GM13976 (cell line): ENCODE measurements around the gene JAKMIP2.

ENCODE experiments used
- DNase-seq: peaks from one replicate; pipeline ENCODE4 v3.0.0; 2012; ENCODE audit warnings: low spot score
- in situ Hi-C: fragments of 300-500 bp; cut with MboI; formaldehyde crosslinking; loops from one replicate; pipeline ENCODE4 v1.12.0; 2022; ENCODE audit warnings: low sequenced_read_pairs, mixed read lengths, inconsistent platforms; ENCODE audit not compliant: unreplicated experiment
- TF ChIP-seq, protein P1 (sequence below): IDR thresholded peaks from 2 replicates; pipeline ENCODE4 v1.5.1; 2012; ENCODE audit warnings: borderline replicate concordance, mild to moderate bottlenecking; ENCODE audit not compliant: insufficient read depth; ENCODE audit errors: extremely low read depth, missing control alignments, control extremely low read depth

Gene JAKMIP2

DNA sequence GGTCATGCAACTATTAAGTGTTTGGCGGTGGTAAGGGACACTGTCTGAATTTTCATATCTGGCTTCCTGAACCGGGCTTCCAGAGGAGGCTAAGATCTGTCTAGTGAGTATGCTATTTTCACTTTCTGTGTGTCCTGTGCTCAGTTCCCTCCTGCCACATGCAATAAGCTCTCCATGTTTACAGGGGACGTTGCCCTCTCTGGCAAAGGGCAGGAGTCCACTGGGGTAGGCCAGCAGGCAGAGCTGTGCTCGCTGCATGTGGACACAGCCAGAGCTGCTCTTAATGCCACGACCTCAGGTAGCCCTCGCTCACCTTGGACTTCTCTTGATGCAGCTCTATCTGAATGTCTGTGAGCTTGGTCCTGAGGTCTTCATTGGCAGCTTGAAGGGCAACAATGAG lies 111.2 kb downstream of the JAKMIP2 start:
- in situ Hi-C loops: no loop called here

DNA sequence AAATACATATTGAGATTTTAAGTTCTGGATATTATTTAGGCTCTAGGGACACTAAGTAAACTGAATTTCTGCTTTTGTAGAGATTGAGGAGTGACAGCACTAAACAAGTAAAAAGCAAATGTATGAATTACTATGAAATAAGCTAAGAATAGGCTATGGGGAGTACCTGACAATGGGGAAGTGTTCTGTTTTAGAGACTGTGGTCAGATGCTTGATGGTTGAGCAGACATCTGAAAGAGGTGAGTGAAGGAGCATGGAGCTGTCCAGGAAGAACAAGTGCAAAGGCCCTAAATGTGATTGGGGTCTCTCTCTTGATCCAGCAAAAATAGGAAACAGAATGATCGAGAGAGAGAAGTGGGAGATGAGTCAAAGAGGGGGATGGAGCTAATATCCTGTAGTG lies 111.7 kb downstream of the JAKMIP2 start:
- TF ChIP-seq, protein P1, sequence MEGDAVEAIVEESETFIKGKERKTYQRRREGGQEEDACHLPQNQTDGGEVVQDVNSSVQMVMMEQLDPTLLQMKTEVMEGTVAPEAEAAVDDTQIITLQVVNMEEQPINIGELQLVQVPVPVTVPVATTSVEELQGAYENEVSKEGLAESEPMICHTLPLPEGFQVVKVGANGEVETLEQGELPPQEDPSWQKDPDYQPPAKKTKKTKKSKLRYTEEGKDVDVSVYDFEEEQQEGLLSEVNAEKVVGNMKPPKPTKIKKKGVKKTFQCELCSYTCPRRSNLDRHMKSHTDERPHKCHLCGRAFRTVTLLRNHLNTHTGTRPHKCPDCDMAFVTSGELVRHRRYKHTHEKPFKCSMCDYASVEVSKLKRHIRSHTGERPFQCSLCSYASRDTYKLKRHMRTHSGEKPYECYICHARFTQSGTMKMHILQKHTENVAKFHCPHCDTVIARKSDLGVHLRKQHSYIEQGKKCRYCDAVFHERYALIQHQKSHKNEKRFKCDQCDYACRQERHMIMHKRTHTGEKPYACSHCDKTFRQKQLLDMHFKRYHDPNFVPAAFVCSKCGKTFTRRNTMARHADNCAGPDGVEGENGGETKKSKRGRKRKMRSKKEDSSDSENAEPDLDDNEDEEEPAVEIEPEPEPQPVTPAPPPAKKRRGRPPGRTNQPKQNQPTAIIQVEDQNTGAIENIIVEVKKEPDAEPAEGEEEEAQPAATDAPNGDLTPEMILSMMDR: no peak
- no peak for DNase-seq
- in situ Hi-C loops: no loop called here

More for the DNA sequence above, 111.2 kb downstream of the JAKMIP2 start:
- DNase-seq: no peak
- TF ChIP-seq, protein P1: no peak

DNA sequence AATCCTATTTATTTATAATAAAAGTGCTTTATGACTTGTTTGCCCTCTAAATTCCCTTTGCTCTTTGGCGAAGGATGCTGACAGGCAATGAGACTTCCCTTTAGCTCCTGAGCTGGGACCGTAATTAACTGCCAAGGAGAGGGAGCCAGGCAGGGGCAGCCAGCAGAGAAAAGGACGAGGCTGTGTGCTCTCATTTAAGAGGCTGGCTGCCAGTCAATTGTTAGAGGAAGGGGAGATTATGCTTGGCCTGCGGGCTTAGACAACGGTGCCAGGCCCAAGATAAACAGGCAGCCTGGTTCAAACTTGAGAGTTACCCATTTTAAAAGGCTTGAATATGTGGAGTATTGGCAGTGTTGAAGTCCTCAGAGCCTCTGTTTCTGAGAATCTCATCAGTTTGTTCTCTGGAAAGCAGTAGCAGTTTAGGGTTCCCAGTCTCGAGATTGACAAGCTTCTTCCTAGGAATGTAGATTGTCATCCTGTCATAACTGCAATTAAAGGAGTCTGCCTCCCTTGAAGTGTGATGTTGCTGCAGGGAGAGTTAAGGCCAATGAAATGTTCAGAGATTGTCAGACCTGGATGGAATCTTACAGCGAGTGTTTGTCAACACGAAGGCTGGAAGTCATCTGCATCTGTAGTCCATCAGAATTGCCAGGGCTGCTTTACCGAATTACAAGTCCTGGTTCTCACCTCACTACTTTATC lies 113.2 kb downstream of the JAKMIP2 start:
- in situ Hi-C loops: no loop called here
- DNase-seq: no peak
- TF ChIP-seq, protein P1: no peak

DNA sequence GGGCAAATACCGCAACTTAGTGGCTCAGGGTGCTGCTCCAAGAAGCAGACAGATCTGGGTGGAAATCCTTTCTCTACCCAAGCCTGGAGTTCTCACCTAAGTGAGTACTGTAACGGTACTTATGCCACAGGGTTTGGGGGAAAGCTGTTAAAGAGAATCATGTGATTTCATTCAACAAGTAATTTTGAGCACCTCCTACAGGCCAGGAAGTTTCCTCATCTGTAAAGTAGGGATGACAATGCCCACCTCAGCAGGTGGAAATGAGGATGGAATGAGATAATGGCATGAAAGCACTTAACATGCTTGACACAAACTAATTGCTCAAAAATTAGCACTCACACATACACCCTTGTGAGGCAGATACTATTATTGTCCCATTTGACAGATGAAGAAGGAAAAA lies 114.1 kb downstream of the JAKMIP2 start:
- no peak for DNase-seq
- TF ChIP-seq, protein P1: no peak
- in situ Hi-C loops: no loop called here

DNA sequence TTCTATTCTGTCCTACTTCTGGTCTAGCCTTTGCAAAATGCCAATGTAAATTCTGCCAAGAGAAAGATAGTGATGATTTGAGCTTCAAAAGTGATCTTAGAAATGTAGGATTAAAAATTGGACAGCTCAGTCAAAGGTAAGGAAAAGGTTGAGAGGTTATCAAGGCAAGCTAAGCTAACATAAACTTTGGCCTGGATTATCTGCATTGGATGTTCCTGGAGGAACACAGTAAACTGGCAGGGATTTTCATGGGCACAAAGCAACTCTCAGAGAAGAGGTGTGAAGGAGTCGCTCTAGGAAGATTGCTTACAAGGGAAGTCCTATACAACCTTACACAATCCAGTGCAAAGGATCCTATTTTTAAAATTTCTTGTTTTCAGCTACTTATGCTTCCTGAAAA lies 115.2 kb downstream of the JAKMIP2 start:
- in situ Hi-C loops: no loop called here
- no peak for DNase-seq
- TF ChIP-seq, protein P1: no peak

DNA sequence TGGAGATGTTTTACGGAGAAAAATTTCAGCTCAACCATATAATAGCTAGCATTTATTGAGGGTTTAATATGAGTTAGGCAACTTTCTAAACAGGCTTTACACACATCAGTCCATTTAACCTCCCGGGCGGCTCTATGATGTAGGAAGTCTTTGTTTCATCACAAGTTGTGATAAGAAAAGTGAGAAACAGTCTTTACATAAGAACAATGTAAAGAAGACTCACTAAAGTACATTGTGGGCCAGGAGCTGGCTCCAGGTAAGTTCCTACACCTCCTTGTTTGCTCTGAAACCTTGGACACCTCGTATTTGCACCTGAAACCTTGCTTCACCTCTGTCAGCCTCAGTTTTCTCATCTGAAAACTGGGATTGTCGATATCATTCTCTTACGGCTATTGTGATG lies 116.1 kb downstream of the JAKMIP2 start:
- DNase-seq: no peak
- TF ChIP-seq, protein P1: no peak
- in situ Hi-C loops: no loop called here

DNA sequence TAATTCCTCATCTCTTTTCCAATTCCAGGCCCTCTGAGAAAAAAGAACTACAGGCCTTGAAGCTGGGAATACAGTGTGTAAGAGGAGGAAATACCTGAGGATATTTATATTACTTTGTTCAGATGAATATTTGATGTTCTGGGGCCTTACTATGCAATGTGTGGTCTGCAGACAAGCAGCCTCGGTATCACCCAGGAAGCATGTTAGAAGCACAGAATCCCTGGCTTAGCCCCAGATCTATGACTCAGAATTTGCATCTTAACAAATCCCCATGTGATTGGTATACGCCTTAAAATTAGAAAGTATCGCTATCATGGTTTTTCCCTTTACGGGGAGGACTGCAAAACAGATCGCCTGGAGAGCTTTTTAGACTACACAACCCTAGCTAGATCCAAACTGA lies 121.0 kb downstream of the JAKMIP2 start:
- in situ Hi-C loops: no loop called here
- TF ChIP-seq, protein P1: no peak

More for the DNA sequence above, 121.0 kb downstream of the JAKMIP2 start:
- no peak for DNase-seq
